VCaP (cell line): ENCODE measurements around the gene OR5T1.

Source experiments
- H3K27ac ChIP-seq: fragments of 450-650 bp; 2 replicates; pipeline ENCODE4 v1.5.1; 2017
- CTCF ChIP-seq: fragments of 450-650 bp; conservative IDR thresholded peaks from 2 replicates; pipeline ENCODE4 v1.5.1; 2017; ENCODE audit warnings: mild to moderate bottlenecking, moderate library complexity

OR5T1 gene

GRCh38 chr11:56273854-56274253, at the start of gene OR5T1:
Gene OR5T1, plus strand, starts transcription at chr11:56274154. Its CDS starts 1,485 bp downstream, at chr11:56275639.
- no peak within 1 kb of the TSS for H3K27ac ChIP-seq
- TF ChIP-seq CTCF = no peak

- no peak for TF ChIP-seq CTCF
- H3K27ac ChIP-seq = no peak within 1 kb of the TSS
Measured at GRCh38 chr11:56234155-56234554, 39.8 kb upstream of the OR5T1 start, which contains the start of gene OR5T2. Gene OR5T2, minus strand, starts transcription at chr11:56234255. Its CDS starts 1,193 bp downstream, at chr11:56233062.

- no peak for TF ChIP-seq CTCF
- no peak within 1 kb of the TSS for H3K27ac ChIP-seq
Measured at GRCh38 chr11:56251954-56252353, 22.0 kb upstream of the OR5T1 start, which contains the start of gene OR5T3. Gene OR5T3, plus strand, starts transcription at chr11:56252254. Its CDS starts 0 bp downstream, at chr11:56252254.

- no peak overlapping the region for H3K27ac ChIP-seq
- no peak for TF ChIP-seq CTCF
Measured at GRCh38 chr11:56271092-56271491, 2.9 kb upstream of the OR5T1 start.

GRCh38 chr11:56292154-56292553, 18.2 kb downstream of the OR5T1 start, which contains the start of gene OR8H1:
Gene OR8H1, minus strand, starts transcription at chr11:56292254. Its CDS starts 1,192 bp downstream, at chr11:56291062.
- TF ChIP-seq CTCF = no peak
- H3K27ac ChIP-seq = no peak within 1 kb of the TSS

- H3K27ac ChIP-seq = no peak overlapping the region
- no peak for TF ChIP-seq CTCF
Measured at GRCh38 chr11:56296898-56297297, 22.9 kb downstream of the OR5T1 start.

- no peak for TF ChIP-seq CTCF
- no peak overlapping the region for H3K27ac ChIP-seq
Measured at GRCh38 chr11:56307836-56308235, 33.9 kb downstream of the OR5T1 start.
